ENCODE data around the gene ASAH2.

ASAH2 gene

DNA sequence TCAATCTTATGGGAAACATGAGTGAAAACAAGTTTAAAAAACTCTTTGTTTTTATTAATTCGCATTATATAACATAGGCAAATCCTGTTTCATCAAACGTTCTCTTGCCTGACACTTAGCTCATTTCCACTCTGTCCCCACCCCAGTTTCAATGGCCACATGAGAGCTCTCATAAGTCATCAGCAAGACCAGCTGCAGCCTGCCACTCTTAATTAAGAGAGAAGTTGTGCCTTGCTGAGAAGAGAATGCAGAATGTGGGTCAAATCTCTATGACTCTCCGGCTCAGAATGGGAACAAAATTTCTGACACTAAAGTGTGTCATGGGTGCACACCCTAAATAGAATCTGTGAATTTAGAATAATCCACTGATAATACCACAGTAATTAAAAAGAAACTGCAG lies 39.6 kb downstream of the ASAH2 start:
- H4K20me1 ChIP-seq (ENCODE audit: insufficient read depth, low read length) = no peaks in the 10 kb centered on the region
- H3K4me2 ChIP-seq (ENCODE audit: low read depth, low read length) = no peak overlapping the region
- no peaks in the 10 kb centered on the region for H3K9me2 ChIP-seq (replicated peaks; ENCODE audit: insufficient read depth, low read length)
- no peaks in the 10 kb centered on the region for H3K4me1 ChIP-seq (ENCODE audit: low read length)
- DNase-seq = no peak
- H3K9me3 ChIP-seq (replicated peaks; ENCODE audit: insufficient read depth, low read length) = no peaks in the 10 kb centered on the region
- no peaks in the 10 kb centered on the region for H3K27me3 ChIP-seq (replicated peaks; ENCODE audit: insufficient read depth, low read length)
- no peak overlapping the region for H2AFZ ChIP-seq (ENCODE audit: low read length)
- no peaks in the 10 kb centered on the region for H3F3A ChIP-seq (ENCODE audit: insufficient read depth, low read length)
- no peaks in the 10 kb centered on the region for H3K79me2 ChIP-seq (ENCODE audit: low read length)
- no peak for TF ChIP-seq EZH2phosphoT487 (IDR thresholded peaks at IDR 0.05; ENCODE audit: low read length)
- no peak overlapping the region for H3K4me3 ChIP-seq (ENCODE audit: low read length)
- H3K36me3 ChIP-seq (replicated peaks; ENCODE audit: insufficient read depth, low read length) = no peaks in the 10 kb centered on the region
- H3K27ac ChIP-seq (ENCODE audit: low read length) = no peak overlapping the region
- no peak overlapping the region for H3K9ac ChIP-seq (ENCODE audit: low read length)

DNA sequence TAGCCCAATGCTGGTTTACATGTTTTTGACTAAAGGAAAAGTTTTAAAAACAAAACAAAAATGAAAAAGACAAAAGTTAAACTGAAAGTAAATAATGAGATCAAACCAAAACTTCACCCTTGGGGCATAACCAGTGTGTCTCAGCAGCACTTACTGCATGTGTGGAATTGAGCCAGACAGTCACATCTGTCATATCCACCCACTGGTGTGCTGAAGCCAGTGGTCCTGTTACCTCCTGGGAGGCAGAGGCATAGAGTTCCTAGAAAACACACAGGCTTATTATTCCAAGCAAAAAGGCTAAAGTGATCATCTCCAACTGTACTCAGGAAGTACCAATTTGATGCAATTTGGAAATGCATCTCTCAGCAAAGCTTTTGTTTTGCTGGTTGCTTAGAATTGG lies 40.4 kb downstream of the ASAH2 start:
- Histone ChIP-seq H3K4me2 (ENCODE audit: low read depth, low read length) (no peak overlapping the region), H3K27me3 (replicated peaks; ENCODE audit: insufficient read depth, low read length) (no peaks in the 10 kb centered on the region)
- peak; percentile 19 for DNase-seq

More for the DNA sequence above, 40.4 kb downstream of the ASAH2 start:
- no peaks in the 10 kb centered on the region for H3K9me3 ChIP-seq (replicated peaks; ENCODE audit: insufficient read depth, low read length)
- no peaks in the 10 kb centered on the region for H4K20me1 ChIP-seq (ENCODE audit: insufficient read depth, low read length)
- H3K4me1 ChIP-seq (ENCODE audit: low read length) = no peaks in the 10 kb centered on the region
- no peak overlapping the region for H3K9ac ChIP-seq (ENCODE audit: low read length)
- no peak overlapping the region for H3K4me3 ChIP-seq (ENCODE audit: low read length)
- H3F3A ChIP-seq (ENCODE audit: insufficient read depth, low read length) = no peaks in the 10 kb centered on the region
- TF ChIP-seq EZH2 (optimal IDR thresholded peaks at IDR 0.05; ENCODE audit: low read depth, low read length) (no peak), EZH2phosphoT487 (IDR thresholded peaks at IDR 0.05; ENCODE audit: low read length) (no peak)
- TF ChIP-seq, protein P1, sequence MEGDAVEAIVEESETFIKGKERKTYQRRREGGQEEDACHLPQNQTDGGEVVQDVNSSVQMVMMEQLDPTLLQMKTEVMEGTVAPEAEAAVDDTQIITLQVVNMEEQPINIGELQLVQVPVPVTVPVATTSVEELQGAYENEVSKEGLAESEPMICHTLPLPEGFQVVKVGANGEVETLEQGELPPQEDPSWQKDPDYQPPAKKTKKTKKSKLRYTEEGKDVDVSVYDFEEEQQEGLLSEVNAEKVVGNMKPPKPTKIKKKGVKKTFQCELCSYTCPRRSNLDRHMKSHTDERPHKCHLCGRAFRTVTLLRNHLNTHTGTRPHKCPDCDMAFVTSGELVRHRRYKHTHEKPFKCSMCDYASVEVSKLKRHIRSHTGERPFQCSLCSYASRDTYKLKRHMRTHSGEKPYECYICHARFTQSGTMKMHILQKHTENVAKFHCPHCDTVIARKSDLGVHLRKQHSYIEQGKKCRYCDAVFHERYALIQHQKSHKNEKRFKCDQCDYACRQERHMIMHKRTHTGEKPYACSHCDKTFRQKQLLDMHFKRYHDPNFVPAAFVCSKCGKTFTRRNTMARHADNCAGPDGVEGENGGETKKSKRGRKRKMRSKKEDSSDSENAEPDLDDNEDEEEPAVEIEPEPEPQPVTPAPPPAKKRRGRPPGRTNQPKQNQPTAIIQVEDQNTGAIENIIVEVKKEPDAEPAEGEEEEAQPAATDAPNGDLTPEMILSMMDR (IDR thresholded peaks at IDR 0.05; ENCODE audit: low read length) = no peak
- H3K9me2 ChIP-seq (replicated peaks; ENCODE audit: insufficient read depth, low read length) = no peaks in the 10 kb centered on the region
- no peak overlapping the region for H3K27ac ChIP-seq (ENCODE audit: low read length)
- H3K36me3 ChIP-seq (replicated peaks; ENCODE audit: insufficient read depth, low read length) = no peaks in the 10 kb centered on the region
- no peaks in the 10 kb centered on the region for H3K79me2 ChIP-seq (ENCODE audit: low read length)
- H2AFZ ChIP-seq (ENCODE audit: low read length) = no peak overlapping the region

All from MM.1S (cell line).